HG02588 (cell line): ENCODE results near the gene ECSIT.

Experiments
- ATAC-seq: cut with Tn5 transposase; IDR thresholded peaks from one replicate; pipeline ENCODE4 v1.9.1; 2021; ENCODE audit warnings: mild to moderate bottlenecking, moderate library complexity; ENCODE audit not compliant: unreplicated experiment

The ECSIT gene

DNA sequence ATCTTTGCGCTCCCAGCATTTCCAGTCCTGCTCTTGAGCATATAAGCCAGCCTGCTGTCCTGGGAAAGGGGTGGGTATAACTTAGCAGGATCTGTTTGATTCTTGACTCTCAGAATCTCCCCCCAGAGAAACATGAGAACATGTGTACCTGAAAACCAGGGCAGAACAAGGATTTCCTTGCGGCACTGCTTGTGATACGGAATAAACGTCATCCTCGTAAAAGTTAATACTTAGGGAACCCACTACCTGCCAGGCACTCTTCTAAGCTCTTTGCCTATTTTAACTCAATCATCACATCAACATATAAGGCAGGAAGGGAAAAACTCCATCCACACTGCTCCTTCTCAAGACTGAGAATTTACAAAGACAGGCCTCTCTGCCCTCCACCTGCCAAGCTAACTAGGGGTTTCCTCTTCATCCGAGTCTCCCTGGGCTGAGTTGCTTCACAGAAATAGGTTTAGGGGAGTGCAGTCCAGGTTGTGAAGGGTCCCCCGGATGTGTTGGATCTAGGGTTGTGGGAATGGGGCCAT, 24.4 kb downstream of the ECSIT start:
- ATAC-seq, result no peak

DNA sequence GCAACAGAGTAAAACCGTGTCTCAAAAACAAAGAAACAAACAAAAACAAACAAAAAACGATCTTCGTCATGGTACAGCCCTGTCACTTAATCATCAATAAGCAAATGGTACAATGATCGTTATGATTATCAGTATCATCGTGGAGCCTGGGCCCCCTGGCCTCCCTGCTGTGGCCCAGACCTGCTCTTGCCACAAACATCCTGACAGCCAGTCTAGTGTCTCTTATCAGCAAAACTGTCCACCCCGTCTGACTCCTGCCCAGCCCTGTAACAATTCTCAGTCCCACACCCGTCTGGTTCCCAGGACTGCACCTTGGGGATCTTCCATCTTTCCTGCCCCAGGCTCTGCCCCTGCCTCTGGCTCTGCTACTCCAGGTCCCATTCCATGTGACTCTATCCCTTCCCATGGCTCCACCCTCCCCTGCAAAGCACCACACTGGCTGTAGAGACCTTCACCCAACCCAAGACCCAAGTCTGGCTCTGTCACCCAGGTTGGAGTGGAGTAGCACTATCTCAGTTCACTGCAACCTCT, 29.0 kb downstream of the ECSIT start:
- ATAC-seq, result no peak

DNA sequence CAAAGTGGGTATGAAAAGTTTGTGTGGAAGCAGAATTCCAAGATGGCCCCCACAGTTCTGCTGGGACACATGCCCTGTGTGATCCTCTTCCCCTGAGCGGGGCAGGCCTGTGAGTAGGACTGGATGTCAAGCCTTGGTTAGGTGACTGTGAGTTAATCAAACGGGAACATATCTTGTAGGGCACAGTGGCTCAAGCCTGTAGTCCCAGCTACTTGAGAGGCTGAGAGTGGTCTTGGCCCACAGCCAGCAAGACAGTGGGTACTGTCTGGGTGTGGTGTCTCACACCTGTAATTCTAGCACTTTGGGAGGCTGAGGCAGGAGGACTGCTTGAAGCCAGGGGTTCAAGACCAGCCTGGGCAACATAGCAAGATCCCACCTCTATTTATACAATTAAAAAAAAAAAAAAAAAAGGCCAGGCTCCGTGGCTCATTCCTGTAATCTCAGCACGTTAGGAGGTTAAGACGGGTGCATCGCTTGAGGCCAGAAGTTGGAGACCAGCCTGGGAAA, 29.7 kb downstream of the ECSIT start:
- no peak for ATAC-seq

DNA sequence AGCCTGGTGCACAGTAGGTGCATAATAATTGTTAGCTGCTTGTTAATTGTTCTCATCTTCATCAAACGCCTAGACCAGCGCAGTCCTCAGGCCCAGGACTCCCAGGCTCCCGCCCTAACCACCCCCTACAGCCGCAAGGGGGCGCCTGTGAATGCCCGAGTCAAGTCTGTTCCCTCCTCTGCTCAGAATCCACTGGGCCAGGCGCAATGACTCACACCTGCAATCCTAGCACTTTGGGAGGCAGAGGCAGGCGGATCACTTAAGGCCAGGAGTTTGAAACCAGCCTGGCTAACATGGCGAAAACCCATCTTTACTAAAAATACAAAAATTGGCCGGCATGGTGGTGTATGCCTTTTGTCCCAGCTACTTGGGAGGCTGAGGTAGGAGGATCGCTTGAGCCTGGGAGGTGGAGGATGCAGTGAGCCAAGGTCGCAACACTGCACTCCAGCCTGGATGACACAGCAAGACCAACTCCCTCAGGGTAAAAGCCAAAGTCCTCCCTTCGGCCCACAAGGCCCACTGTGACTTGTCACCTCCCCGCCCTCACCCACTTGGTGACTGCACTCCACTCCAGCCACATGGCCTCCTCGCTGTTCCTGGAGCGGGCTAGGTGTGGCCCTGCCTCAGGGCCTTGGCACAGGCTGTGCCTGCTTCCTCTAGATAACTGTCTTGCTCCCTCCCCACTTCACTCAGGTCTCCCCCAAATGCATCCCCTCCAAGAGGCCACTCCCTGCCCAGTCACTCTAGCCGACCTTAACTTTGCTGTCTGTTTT, 32.4 kb downstream of the ECSIT start:
- ATAC-seq, result no peak

DNA sequence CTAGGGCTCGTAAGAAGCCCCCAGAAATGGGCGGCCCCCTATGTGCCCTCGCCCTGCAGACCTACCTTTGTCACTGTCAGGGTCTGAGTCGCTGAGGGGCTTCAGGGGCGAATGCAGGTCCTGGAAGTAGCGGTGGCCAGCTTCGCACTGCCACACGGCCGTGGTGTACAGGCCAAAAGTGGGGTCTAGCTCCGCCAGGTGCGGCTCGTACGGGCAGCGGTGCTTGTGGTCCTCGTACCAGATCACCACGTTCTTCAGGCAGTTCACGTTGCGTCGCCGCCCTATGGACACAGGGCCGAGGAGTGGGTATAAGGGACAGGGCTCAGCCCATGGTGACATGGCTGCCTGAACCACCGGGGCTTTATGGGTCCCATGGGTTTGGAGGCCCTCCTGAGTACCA, 33.0 kb downstream of the ECSIT start:
- no peak for ATAC-seq

DNA sequence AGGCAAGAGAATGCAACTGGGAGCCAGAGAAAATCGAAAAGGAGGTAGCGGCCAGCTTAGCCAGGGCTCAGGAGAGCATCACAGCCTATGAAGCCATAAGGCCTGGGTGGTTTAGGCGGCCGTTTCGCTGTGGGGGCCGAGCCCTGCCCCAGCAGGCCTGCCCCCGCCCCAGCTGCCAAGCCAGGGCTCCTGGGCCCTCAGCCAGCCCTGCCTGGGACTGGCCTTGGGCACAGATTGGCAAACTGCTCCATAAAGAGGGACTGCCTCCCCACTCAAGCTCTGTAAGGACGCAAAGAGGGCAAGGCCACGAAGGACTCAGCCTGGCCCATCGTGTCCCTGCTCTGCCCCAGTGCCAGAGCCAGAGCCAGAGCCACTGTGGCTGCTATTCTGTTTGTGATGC, 33.5 kb downstream of the ECSIT start:
- no peak for ATAC-seq

DNA sequence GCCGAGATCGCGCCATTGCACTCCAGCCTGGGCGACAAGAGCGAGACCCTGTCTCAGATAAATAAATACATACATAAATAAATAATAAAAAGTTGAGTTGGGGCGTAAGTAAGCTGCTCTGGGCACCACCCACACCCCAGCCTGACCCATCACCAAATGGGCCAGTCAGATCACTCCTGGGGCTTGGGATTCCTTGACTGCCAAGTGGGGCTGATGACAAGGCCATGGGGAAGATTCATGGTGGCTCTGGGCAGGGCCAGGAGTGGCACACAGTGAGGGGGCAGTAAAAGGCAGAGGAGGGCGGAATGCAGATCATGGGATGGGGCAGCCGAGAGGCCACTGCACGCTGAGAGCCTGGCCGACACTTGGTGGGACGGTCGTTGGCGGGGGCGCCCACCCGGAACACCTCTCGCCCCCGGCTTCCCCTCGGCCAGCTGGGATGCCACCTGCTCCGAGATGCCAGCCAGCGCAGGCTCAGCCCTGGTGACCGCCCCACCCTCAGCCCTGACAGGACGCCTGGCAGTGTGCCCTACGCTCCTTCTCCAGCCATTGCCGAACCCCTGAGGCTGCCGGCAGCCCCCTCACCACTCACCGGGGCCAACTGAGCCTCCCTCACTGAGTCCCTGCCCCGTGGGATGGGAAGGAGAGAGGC, 34.2 kb downstream of the ECSIT start:
- ATAC-seq, result no peak

DNA sequence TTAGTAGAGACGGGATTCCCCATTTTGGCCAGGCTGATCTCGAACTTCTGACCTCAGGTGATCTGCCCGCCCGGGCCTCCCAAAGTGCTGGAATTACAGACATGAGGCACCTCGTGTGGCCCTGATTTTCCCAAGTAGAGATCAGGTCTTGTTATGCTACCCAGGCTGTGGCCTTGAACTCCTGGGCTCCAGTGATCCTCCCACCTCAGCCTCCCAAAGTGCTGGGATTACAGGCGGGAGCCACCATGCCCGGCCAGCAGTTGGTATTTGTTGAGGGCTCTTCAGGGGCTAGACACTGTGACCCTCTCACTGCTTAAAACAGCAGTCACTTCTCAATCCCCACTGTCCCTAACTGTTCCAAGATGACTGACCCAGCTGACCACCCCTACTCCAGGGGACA, 39.6 kb downstream of the ECSIT start:
- ATAC-seq, result no peak

DNA sequence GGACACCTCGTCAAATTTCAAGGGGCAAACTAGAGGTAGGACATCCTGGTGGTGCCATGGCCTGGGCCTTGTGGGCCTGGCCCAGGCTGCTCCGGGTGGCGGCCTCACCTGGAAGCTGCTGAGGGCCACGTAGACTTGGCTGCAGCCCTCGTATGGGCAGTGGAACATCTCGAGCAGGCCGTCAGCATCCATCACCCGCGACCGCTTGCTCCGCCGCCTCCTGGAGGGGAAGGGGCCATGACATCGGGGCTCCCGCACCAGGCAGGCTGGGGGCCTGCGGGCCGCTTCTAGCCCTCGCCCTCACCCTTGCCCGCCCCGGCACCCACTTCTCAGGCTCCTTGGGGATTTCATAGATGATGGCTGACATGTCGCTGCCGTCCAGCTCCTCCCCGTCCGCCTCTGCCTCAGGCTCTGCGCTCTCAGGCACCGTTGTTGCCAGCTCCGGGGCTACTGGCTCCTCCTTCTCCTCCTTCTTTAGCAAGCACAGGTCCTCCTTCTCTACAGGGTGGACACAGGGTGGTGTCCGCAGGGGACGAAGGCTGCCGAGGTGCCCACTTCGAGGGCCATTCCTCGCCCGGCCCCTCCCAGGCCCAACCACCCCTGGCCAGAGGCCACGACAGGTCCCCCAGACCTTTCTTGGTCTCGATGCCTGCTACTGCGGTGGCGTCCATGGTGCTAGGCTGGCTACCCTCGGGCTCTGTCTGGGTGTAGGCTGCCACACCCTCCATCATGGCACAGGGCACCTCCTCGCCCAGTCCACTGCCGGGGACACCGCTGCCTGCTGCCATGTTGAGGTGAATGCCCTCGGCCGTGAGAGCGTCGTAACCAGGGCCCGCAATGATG, 42.1 kb downstream of the ECSIT start:
- ATAC-seq, result no peak

DNA sequence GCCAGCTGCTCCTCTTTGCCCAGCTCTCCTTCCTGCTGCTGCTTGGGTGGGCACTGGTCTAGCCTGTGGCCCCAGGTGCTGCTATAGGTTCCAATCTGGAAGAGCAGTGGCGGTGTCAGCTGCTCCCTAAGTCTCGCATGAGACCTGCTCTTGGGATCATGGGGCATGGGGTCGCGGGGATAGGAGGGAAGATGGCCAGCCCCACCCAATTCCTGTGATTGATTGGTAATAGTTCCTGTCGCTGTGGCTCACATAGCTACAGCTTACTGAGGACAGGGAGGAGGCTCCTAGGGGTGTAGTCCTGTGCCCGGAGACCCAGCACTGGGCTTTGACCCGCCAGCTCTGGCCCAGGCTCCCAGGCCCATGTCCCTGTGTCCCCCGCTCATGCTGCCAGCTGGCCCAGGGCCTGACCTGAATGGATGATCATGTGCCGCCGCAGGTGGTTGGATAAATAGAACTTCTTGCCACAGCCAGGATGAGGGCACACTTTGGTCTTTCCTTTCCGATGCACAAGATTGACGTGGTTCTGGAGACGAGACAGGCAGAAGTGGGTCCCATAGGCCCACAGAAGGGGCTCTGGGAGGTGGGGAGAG, 43.6 kb downstream of the ECSIT start:
- no peak for ATAC-seq

DNA sequence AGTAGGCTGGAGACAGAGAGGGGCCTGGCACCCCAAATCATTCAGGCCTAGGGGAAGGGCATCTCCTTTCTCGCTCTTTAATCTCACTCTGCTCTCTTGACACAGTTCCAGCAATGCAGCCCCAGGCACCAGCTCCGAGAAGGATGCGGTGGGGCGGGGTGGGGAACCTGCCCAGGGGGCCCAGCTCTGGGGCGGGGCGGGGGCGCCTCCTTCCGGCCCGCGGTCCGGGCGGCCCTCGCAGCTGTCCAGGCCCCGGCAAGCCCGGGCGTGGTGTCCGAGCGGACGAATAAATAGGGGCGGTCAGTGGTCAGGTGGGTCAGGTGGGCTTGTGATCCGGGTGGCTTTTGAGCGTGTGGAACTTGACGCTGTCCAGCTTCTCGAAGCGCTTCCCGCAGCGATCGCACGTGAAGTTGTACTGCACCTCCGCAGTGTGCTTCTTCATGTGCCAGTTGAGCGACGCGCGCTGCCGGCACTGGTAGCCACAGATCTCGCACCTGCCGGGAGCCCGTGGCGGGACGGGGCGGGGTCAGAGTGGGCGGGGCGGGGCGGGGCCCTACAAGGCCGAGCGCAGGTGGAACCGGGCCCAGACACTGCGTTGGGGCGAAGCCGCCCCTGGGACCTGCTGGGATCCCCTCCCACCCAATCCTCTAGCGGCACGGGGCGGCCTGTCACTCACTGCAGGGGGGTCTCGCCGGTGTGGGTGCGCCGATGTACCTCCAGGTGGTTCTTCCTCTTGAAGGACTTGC, 45.4 kb downstream of the ECSIT start:
- no peak for ATAC-seq

DNA sequence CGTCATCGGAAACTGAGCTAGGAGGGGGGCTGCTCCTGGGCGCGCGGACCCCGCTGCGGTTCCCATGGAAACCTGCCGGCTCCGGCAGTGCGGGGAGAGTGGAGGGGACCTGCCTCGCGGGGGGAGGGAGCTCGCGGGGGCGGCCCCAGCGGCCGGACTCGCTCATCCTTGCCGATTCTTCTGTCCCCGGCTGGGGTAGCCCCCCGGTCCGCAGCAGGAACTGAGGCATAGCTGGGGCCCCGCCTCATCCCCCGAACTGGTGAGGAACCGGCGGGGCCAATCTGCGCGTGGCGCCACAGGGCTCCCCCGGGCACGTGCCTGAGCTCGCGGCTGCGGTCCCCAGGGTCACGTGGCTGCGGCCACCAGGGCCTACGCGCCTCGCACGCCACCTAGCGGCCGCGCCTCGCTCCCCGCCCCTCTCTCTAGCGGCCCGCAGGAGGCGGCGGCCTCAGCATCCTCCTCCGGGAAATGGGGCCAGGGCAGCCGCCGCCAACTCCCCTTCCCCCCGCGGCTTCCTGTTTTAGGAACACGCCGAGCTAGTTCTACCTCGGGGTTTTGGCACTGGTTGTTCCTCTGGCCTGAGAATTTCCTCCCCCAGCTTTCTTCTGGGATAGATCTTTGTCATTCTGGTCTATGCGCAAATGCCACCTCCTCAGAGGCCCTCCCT, 46.4 kb downstream of the ECSIT start:
- peak; percentile 46 for ATAC-seq

DNA sequence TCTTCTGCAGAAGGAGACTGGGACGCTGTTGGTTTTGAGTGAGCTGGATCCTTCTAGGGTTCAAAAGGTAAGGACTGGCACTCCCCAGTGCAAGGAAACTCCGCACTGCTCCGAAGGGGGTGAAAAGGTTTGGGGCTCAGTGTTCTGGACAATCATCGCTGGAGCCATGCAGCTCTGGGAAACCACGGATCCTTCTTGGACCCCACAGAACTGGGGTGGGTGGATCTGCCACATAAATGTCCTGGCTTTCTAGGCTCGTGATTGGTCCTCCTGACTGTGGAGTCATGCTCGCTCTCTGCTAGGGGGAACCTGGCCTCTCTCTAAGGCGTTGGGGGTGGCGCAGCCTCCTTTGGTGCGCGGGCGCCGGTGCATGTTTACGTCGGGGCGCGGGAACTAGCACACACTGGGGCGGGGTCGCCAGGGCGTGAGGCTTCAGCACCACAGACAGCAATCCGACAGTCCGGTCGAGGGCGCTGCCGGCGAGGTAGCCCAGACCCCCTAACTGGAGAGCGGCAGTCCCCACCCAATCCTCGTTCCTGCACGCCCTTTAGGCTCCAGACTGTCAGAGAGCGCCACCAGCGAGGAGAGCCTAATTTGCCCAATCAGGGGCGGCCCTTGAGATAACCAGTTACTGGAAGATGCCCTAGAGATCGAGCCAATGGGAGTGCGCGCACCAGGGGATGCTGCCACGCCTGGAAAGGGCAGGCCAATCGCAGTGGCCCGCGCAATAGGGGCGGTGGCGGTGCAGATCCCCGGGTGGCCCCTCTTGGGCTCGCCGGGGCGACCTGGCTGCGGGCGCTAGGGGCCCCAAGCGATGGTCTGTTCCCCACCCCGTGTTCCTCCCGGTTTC, 47.2 kb downstream of the ECSIT start:
- ATAC-seq, result peak; percentile 67

DNA sequence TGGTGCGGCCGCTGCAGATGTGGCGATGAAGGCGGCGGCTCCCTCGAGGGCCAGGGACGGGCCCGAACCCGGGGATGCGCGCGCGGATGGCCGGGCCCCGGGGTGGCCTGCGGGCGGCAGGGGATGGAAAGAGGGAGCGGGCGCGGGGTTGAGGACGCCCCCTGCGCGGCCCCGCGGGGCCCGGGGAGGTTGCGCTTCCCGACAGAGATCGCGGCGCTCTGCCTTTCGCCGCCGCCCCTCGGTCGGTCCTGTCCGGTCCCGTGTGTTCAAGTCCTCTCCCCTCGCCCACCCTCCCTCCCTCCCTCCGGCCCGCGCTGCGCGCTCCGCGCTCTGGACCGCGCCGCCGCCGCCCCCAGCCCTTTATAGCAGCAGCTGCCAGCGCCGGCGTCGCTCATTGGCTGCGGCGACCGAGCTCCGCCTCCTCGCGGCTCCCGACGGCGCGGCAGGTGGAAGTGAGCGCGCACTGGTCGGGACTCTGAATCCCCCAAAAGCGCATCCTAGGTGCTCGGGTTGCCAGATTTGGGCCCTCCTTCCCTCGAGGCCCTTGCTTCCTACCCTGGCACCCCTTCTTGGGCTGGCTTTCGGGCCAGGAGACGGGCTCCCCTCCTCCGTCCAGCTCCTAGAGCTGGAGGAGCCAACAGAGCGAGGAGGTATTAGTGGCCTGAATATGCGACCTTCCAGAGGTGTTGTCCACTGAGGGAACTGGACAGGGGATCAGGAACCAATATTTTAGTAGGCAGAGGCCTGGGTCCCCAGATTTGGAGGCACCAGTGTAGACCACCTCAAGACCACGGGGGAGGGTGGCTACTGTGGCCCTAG, 48.0 kb downstream of the ECSIT start, which contains the start of gene ELAVL3:
Gene ELAVL3 (minus strand): TSS at position 332 of the 819 bp plus-strand sequence. CDS start 438 bp downstream, outside the sequence.
- ATAC-seq, result no peak

DNA sequence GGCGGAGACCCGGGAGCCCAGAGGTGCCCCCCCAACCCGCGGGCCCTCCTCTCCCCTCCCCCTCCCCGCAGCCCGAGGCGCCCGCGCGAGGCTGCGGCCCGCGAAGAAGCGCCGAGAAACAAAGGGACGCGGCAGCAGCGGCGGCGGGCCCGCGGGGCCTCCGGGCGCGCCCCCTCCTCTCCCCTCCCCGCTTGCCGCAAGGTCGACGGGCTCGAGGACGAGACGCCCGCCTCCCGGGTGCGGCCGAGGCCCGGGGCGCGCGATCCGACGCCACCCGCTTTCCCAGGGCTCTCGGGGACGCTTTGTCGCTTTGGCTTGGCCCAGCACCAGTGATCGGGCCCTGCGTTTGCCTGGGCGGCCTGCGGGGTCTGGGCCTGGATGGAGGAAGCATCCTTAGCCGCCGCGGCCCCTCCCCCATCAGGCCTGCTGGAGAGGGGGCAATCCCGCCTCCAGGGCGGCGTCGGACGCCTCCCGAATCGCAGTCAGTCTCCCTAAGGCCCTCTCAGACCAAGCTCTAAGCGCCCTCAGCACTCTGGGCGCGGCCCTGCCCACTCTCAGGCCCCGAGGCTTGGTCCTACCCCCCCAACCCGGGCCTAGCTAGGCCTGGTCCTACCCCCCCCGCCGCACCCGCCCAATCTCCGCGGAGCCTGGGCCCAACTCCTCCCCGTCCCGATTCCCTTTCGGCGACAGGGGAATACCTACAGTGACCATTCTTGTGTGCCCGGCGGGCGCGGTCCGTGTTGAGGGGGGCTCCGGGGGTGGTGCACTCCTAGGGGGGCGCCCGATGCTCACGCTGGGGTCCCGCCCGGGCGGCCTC, 48.8 kb downstream of the ECSIT start:
- ATAC-seq, result no peak

DNA sequence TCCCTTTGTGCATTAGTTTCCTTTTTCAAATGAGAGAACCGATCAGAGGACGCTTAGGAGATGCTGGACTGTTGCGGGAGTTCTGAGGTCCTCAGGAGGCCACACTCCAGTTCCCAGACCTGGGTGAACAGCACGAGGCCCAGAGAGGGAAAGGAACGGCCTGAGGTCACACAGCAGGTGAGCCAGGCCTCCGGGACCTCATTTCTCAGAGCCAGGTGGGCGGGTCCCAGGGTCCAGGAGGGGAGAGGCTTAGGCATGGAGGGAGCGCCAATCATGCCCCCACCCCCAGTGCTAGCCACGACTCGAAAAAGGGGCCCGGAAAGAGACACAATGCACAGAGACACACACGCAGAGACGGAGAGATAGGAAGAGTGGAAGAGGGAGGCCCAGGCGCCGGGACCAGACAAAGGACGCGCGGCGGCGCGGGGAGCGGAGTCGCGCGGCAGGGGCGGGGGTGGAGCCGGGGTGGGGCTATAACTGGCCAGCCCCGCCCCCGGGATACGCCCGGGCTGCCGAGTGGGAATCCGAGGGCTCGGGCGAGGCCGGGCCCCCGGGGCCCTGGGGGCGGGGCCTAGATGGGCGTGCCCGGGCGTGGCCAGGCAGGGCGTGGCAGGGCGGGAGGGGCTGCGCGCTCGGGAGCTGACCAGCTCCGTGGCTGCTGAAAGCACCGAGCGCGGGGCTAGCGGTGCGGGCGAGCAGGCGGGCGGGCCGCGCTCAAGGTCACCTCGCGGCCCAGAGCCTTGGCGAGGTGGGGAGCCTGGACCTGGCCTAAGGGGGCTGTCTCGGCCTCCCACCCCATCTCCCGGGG, 49.6 kb downstream of the ECSIT start:
- ATAC-seq, result no peak
